GM19372 (cell line): ENCODE measurements around the gene NHERF2.
A peak's percentile ranks its signal among the peaks of the same experiment; 100 is the strongest.

Source experiments
- ATAC-seq: cut with Tn5 transposase; IDR thresholded peaks from one replicate; pipeline ENCODE4 v1.9.1; 2021; ENCODE audit warnings: mild to moderate bottlenecking, low read depth, moderate library complexity; ENCODE audit not compliant: unreplicated experiment

The NHERF2 gene

DNA sequence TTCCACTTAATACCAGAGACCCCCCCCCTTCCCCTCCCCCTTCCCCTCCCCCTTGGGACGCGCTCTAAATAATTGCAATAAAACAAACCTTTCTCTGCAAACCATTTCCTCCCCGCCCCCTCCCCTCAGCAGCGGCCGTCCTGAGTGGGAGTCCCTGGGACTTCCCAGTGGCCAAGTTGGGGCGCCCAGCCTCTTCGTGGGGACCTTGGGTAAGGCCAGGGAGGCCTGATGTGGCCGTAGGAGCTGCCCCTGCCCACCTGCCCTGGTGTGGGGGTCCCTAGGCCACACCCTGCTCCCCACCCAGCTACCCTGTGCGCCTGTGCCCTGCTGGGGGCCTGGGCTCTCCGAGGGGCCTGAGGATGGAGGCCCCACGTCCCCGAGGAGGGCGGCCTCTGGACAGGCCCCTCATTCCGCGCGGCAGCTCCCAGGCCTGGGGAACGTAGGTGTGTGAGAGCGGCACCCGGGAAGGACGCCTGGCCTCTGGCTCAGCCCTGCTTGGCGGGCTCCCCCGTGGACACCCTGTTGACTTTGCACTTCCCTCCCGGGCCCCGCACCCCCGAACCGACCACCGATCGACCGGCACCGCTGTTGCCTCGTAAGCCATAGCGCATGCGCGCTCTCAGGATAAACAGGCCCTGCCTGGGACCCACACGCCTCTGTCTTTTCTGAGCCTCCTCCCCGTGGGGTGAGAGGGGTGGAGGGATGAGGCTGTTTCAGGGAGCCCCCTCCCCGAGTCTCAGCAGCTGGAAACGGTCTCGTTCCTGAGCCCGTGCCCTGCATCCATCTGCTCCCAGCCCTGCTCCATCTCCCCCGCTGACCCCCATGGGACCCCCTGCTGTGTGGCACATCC is 11.9 kb downstream of the NHERF2 start:
- ATAC-seq: no peak

- no peak for ATAC-seq
These were observed 12.8 kb downstream of the NHERF2 start for GRCh38 chr16:2039274-2040031.

GRCh38 chr16:2040041-2040786 is 13.5 kb downstream of the NHERF2 start:
- no peak for ATAC-seq

DNA sequence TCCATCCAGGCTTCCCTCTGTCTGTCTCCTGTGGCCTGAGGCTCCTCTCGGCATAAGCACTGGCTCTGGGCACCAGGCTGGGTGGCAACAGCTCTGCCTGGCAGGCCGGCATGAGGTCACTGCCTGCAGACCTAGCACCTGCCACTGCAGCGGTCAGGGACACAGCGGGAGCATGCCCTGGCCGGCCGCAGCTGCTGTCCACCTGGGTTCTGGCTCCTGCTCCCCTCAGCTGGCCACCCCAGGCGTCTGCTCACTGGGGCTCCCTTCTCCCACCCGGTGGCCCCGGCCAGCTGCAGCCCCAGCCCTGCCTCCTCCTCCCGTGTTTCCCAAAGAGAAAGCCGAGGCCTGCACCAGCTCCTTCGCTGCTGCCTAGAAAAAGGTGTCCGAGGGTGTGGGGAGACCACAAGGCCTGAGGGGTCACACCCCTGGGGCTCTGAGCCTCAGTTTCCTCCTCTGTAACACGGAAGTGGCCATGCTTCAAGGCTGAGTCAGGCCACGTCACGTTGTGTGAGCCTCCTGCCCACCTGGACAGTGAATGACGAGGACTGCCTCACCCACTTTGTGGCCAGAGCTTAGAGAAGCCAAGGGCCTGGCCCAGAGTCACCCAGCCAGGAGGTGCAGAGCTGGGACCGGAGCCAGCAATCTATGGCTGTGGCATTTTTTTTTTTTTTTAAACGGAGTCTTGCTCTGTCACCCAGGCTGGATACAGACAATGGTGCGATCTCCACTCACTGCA is 14.3 kb downstream of the NHERF2 start:
- no peak for ATAC-seq

- no peak for ATAC-seq
These were observed 15.7 kb downstream of the NHERF2 start for GRCh38 chr16:2042171-2042985.

DNA sequence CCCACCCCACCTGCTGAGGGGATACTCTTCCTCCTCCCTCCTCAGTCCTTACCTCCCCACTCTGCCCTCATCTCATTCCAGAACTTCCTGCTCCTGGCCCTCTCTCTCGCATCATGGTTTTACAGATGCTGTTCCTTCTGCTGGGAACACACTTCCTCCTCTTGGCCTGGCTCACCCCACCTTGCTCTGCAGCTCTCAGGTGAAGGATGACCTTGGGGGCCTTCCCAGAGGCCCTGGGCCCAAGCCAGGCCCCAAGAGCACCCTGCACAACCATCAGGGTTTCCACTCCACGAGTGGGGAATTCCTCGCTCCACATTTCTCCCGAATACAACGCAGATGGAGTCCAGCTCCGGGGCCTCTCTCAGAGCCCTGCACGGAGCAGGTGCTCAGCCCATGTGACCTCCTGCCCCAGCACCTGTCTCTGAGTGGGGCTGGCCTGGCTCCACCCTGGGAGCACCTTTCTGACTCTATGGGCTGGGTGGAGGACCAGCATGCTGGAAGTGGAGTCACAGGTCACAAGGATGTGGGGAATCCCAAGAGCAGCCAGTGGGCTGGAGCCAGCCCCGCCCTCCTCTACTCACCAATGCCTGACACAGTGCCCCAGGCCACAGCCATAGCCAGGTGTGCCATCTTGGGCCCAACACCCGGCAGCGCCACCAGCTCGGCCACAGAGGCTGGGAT is 16.4 kb downstream of the NHERF2 start:
- ATAC-seq: no peak

- ATAC-seq: no peak
These were observed 17.2 kb downstream of the NHERF2 start for GRCh38 chr16:2043667-2044451.

- ATAC-seq: no peak
These were observed 17.8 kb downstream of the NHERF2 start for GRCh38 chr16:2044541-2044940.

DNA sequence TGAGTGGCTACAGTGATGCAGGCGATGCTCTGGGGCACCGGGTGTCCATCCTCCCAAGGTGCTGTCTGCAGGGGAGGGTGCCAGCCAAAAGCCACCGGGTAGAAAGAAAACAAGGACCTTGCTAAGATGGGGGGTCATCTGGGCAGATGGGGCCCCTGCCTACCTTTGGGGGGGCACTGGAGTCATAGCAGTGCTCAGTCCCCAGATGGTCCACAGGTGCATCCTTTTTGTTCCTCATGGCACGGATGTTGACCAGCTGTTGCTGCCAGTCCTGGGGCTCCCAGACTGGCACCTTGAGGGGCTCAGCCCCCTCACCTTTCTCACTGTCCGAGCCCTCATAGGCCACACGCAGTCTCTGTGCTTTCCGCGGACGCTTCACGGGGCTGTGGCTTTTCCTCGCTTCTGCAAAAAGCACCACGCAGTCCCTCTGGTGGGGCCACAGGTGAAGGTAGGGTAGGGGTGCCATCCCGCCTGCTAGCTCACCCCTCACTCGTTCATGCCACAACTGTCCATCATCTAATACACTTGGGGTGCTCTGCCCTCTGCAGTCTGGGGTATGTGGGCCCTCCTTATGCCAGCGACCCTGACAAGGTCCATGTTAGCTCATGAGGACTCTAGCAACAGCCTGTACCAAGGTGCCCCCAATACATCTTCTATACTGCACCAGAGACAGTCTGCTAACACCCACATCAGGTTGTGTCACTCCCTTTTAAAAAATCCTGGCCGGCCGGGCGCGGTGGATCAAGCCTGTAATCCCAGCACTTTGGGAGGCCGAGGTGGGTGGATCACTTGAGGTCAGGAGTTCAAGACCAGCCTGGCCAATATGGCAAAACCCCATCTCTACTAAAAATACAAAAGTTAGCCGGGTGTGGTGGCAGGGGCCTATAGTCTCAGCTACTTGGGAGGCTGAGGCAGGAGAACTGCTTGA is 19.5 kb downstream of the NHERF2 start:
- no peak for ATAC-seq

DNA sequence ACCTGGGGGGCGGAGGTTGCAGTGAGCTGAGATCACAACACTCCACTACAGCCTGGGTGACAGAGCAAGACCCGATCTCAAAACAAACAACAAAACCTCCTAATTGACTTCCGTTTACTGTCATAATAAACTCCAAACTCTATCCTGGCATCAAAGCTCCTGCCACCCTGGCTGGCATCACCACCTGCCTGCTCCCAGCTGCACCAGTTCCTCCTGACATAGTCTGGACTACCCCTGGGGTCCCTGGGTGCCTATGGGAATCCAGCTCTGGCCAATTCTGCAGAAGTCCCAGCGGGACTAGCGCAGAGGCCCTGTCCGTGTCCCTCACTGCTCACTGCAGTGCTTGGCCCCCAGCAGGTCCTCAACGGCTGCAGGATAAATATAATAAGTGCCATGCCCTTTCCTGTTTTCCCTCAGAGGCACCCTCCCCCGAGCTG is 20.2 kb downstream of the NHERF2 start:
- ATAC-seq: no peak

- ATAC-seq: peak; percentile 90
These were observed 20.8 kb downstream of the NHERF2 start, which contains the start of the genes NTHL1 and TSC2 for GRCh38 chr16:2047330-2048115. Gene NTHL1 (minus strand): TSS chr16:2047834. CDS start chr16:2047823, 11 bp downstream. Gene TSC2 (plus strand): TSS chr16:2047985. CDS start chr16:2048616, 631 bp downstream.

- ATAC-seq: no peak
These were observed 21.4 kb downstream of the NHERF2 start for GRCh38 chr16:2048116-2048543.

- ATAC-seq: no peak
These were observed 26.5 kb downstream of the NHERF2 start for GRCh38 chr16:2053211-2053610.

DNA sequence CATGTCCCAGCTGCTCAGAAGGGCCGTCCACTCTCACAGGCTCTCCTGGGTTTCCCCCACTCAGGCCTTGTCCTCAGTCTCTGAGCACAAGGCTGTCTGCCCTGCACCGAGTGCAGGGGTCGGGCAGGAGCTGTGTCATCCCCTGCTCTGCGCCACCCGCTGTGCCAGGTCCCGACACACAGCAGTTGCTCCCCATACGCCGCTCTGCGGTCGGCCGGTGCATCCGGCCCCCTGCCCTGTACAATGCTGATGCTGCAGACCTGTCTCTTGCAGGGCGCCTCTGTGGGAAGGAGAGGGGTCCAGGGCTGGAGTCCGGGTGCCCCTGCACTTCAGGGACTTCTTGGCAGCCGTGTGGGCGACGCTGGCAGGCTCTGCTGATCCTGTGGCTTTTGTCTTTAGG is 27.2 kb downstream of the NHERF2 start:
- ATAC-seq: no peak

DNA sequence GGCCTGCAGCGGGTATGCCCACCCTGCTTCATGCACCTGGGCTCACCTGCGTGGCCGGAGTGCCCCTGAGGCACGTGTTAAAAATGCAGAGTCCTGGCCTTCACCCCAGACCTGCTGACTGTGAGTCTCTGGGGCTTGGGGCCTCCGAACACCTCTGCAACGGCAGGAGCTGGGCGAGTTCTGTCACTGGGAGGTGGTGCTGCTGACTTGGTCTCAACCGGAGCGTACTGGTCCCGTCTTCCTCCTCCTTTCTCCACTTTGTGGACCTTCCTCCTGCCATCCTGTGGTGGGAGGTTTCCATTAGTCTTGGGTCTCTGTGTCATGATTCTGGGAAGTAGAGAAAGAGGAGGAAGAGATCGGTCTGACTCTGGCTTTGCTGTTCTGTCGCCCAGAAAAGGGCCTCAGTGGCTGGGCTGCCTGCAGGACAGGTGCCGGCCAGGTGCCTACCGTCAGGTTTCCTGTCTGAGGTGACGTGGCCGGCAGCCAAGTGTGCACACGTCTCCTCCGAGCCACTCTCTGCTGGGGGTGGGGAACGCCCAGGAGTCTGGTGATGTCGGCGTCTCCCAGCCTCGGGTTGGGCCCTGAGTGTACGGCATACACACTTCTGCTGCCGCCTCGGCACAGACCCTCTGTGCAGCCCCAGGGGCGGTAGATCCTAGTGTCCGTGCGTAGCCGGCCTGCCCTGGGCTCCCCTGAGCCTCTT is 28.0 kb downstream of the NHERF2 start:
- ATAC-seq: no peak
